ENCODE data around the gene JMJD7. TPM values are rescaled to one million over a fixed set of nuclear protein-coding genes. Genes with fewer than 3 reads are reported as not detected.

Gene JMJD7
- total RNA-seq, 1 experiment from 2014 or later = 13.5 TPM

DNA sequence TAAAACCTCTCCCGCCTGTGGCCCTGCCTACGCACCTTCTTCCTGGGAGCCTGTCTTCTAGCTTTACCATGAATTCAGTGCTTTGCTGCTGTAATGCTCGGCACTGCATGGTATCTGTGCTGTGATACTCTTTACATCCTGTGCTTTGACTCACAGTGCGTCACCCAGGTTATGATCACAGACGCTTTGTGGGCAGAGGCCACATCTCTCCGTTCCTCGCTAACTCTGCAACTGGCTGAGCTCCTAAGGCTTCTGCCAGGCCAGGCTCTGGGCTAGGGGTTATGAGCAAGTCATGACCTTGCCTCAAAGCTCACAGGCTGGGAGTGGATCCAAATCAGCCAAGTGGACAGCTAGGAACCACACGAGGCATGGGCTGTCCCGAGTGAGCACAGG lies 42.8 kb downstream of the JMJD7 start:
- Histone ChIP-seq H3K79me2 (ENCODE audit: insufficient read depth, low read length) (no peaks in the 10 kb centered on the region), H3K4me2 (ENCODE audit: low read length) (no peak overlapping the region), H3K36me3 (ENCODE audit: control insufficient read depth in 1 of 2, insufficient read depth in 2 of 2, low read length in 2 of 2) (no peaks in the 10 kb centered on the region), H3K9me3 (ENCODE audit: control insufficient read depth in 1 of 2, insufficient read depth in 1 of 2, low read depth in 1 of 2, low read length in 2 of 2) (no peaks in the 10 kb centered on the region), H3K9ac (ENCODE audit: low read length) (no peak overlapping the region), H2AFZ (ENCODE audit: low read depth, low read length, poor library complexity, severe bottlenecking) (no peak overlapping the region), H3K9me2 (ENCODE audit: insufficient read depth) (no peaks in the 10 kb centered on the region), H3K27ac (ENCODE audit: low read depth, low read length) (no peak overlapping the region), H3K4me1 (ENCODE audit: control insufficient read depth in 1 of 2, insufficient read depth in 2 of 2, low read length in 2 of 2) (peaks cover 0 to 8% of the 10 kb centered on the region in 2 experiments; a peak in 2 of 4 replicates), H3K4me3 (replicated peaks in 1 of 2; ENCODE audit: low read depth in 1 of 2, low read length in 2 of 2) (no peak overlapping the region), H3K27me3 (ENCODE audit: insufficient read depth, low read length) (no peaks in the 10 kb centered on the region), H4K20me1 (ENCODE audit: insufficient read depth) (no peaks in the 10 kb centered on the region)
- TF ChIP-seq POLR2AphosphoS5 (IDR thresholded peaks at IDR 0.05; ENCODE audit: low read depth, low read length) = no peak
- TF ChIP-seq EZH2phosphoT487 (IDR thresholded peaks at IDR 0.05; ENCODE audit: borderline replicate concordance) = no peak
- no peak for TF ChIP-seq ZFX (IDR thresholded peaks at IDR 0.05)
- TF ChIP-seq YY1 (IDR thresholded peaks at IDR 0.05; ENCODE audit: extremely low read depth, insufficient replicate concordance, low read depth, low read length) = no peak
- TF ChIP-seq, protein P1, sequence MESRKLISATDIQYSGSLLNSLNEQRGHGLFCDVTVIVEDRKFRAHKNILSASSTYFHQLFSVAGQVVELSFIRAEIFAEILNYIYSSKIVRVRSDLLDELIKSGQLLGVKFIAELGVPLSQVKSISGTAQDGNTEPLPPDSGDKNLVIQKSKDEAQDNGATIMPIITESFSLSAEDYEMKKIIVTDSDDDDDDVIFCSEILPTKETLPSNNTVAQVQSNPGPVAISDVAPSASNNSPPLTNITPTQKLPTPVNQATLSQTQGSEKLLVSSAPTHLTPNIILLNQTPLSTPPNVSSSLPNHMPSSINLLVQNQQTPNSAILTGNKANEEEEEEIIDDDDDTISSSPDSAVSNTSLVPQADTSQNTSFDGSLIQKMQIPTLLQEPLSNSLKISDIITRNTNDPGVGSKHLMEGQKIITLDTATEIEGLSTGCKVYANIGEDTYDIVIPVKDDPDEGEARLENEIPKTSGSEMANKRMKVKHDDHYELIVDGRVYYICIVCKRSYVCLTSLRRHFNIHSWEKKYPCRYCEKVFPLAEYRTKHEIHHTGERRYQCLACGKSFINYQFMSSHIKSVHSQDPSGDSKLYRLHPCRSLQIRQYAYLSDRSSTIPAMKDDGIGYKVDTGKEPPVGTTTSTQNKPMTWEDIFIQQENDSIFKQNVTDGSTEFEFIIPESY (IDR thresholded peaks at IDR 0.05; ENCODE audit: extremely low read depth, insufficient replicate concordance, low read length) = no peak
- no peak for TF ChIP-seq ZNF274 (IDR thresholded peaks at IDR 0.05; ENCODE audit: low read depth, low read length)
- TF ChIP-seq, protein P2, sequence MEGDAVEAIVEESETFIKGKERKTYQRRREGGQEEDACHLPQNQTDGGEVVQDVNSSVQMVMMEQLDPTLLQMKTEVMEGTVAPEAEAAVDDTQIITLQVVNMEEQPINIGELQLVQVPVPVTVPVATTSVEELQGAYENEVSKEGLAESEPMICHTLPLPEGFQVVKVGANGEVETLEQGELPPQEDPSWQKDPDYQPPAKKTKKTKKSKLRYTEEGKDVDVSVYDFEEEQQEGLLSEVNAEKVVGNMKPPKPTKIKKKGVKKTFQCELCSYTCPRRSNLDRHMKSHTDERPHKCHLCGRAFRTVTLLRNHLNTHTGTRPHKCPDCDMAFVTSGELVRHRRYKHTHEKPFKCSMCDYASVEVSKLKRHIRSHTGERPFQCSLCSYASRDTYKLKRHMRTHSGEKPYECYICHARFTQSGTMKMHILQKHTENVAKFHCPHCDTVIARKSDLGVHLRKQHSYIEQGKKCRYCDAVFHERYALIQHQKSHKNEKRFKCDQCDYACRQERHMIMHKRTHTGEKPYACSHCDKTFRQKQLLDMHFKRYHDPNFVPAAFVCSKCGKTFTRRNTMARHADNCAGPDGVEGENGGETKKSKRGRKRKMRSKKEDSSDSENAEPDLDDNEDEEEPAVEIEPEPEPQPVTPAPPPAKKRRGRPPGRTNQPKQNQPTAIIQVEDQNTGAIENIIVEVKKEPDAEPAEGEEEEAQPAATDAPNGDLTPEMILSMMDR (IDR thresholded peaks at IDR 0.05 in 2 of 3, conservative IDR thresholded peaks at IDR 0.05 in 1 of 3; ENCODE audit: borderline replicate concordance in 1 of 3, insufficient read depth in 1 of 3, low read depth in 2 of 3, low read length in 2 of 3) = no peak
- TF ChIP-seq, protein P3, sequence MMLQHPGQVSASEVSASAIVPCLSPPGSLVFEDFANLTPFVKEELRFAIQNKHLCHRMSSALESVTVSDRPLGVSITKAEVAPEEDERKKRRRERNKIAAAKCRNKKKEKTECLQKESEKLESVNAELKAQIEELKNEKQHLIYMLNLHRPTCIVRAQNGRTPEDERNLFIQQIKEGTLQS (IDR thresholded peaks at IDR 0.05) = no peak
- no peak for TF ChIP-seq POLR2A (IDR thresholded peaks at IDR 0.05; ENCODE audit: borderline replicate concordance, extremely low read depth, insufficient read depth, insufficient read length)
- TF ChIP-seq CBX3 (IDR thresholded peaks at IDR 0.05; ENCODE audit: low read depth) = no peak
- TF ChIP-seq CEBPB (IDR thresholded peaks at IDR 0.05; ENCODE audit: low read depth) = no peak
- TF ChIP-seq TCF7L2 (IDR thresholded peaks at IDR 0.05; ENCODE audit: borderline replicate concordance, extremely low read depth, insufficient read depth, insufficient read length) = no peak
- TF ChIP-seq SP1 (IDR thresholded peaks at IDR 0.05; ENCODE audit: low read depth) = no peak
- TF ChIP-seq, protein P4, sequence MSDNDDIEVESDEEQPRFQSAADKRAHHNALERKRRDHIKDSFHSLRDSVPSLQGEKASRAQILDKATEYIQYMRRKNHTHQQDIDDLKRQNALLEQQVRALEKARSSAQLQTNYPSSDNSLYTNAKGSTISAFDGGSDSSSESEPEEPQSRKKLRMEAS (IDR thresholded peaks at IDR 0.05) = no peak
- no peak for TF ChIP-seq SIN3A (IDR thresholded peaks at IDR 0.05; ENCODE audit: low read depth)
- no peak for TF ChIP-seq EZH2 (IDR thresholded peaks at IDR 0.05)
- DNase-seq (ENCODE audit: low read depth, low spot score) (no peak), ATAC-seq (no peak)
- ChIA-PET CTCF (no interaction called here), POLR2A (no interaction called here), RAD21 (ENCODE audit: low non-redundant PET in 1 of 2, low total read pairs in 2 of 2, uncharacterized antibody in 2 of 2, unreplicated experiment in 2 of 2) (no interaction called here)
- intact Hi-C loops (cut with micrococcal nuclease) = no loop called here
- BruUV-seq (replicated peaks) = no TSS peak

Measured in HCT116 (cell line).